Activated B cell treated with CpG ODN at 0.5 μM for 24 hours (primary cell): ENCODE measurements around the gene ZNF784. TPM values are rescaled to one million over a fixed set of nuclear protein-coding genes. Genes with fewer than 3 reads are reported as not detected.

ENCODE experiments used
- ATAC-seq: fragments of 200-7000 bp; cut with Tn5 transposase; one replicate; pipeline ENCODE4 v1.10.0; 2021; ENCODE audit warnings: low read depth, mild to moderate bottlenecking, moderate library complexity
- CTCF ChIA-PET: fragments of 350-600 bp; sonication (Branson Sonifier 250); formaldehyde crosslinking; loops from one replicate; lab custom pipeline; 2021; ENCODE audit warnings: antibody characterized with exemption; lab: Charles Lee
- POLR2A ChIA-PET: fragments of 350-600 bp; sonication (Branson Sonifier 250); formaldehyde crosslinking; loops from one replicate; lab custom pipeline; 2021; ENCODE audit warnings: antibody characterized with exemption; lab: Charles Lee
- DNase-seq: peaks from one replicate; pipeline ENCODE4 v3.0.0; 2022
- H3K27ac Mint-ChIP-seq: one replicate; pipeline ENCODE4 v1.8.0; 2020; ENCODE audit warnings: mixed read lengths
- H3K27me3 Mint-ChIP-seq: one replicate; pipeline ENCODE4 v1.8.0; 2021; ENCODE audit warnings: mixed read lengths
- H3K36me3 Mint-ChIP-seq: one replicate; pipeline ENCODE4 v1.8.0; 2021; ENCODE audit warnings: low read depth, mixed read lengths
- H3K4me1 Mint-ChIP-seq: one replicate; pipeline ENCODE4 v1.8.0; 2021; ENCODE audit warnings: mixed read lengths
- H3K4me3 Mint-ChIP-seq: one replicate; pipeline ENCODE4 v1.8.0; 2020; ENCODE audit warnings: mild to moderate bottlenecking, mixed read lengths
- H3K9me3 Mint-ChIP-seq: one replicate; pipeline ENCODE4 v1.8.0; 2020; ENCODE audit warnings: mixed read lengths
- CTCF ChIP-seq: fragments of 200-600 bp; IDR thresholded peaks from one replicate; pipeline ENCODE4 v1.8.0; 2022; ENCODE audit warnings: antibody characterized with exemption, mild to moderate bottlenecking
- intact Hi-C: fragments of 100-400 bp; cut with micrococcal nuclease; formaldehyde crosslinking; loops from one replicate; pipeline ENCODE4 v1.15.1; 2024
- total RNA-seq: library from RNA; stranded (reverse); gene quantifications from 2 replicates; pipeline ENCODE4 v1.2.3, GENCODE V29; 2022

The ZNF784 gene
- total RNA-seq, 1 donor from 2014 or later, result 8.9 TPM

GRCh38 chr19:55638864-55639359 is 14.5 kb upstream of the ZNF784 start:
- no peak for ATAC-seq
- H3K36me3 Mint-ChIP-seq, result peaks cover 33% of the 10 kb centered on the region
- intact Hi-C loops, result no loop called here

DNA sequence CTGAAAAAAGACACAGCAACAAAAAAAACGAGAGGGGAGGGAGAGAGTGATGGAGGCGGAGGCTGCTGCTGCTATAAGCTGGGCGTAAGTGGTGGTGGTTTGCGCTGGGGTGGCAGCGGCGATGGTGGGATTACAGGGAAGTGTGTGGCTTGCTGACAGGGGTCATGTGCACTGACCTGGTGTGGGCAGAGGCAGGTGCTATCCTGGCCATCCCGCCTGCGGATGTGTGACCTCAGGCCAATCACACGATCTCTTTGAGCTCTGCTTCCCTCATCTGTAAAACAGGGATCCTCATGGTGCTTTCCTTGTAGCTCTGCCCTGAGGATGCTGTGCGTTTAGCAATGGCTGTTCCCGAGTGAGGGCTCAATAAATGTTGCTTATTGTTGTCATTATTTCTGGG is 13.2 kb upstream of the ZNF784 start:
- ChIA-PET POLR2A (interaction anchor here (0.5 to 5.2 kb wide), 8 partner anchors 11 to 1174 kb away, joined by 3 to 55 read pairs (median 4); partner anchors contain the start of genes CCDC106, LENG9, U2AF2 and ZNF628), CTCF (interaction anchor here (0.6 to 1.3 kb wide), 3 partner anchors 10 to 616 kb away, joined by 3 to 4 read pairs (median 3); no protein-coding TSS in a partner anchor)
- Mint-ChIP-seq H3K27me3 (no peaks in the 10 kb centered on the region), H3K27ac (peak overlapping the region; percentile 32), H3K4me1 (peaks cover 65% of the 10 kb centered on the region), H3K9me3 (peaks cover 3% of the 10 kb centered on the region), H3K4me3 (peak overlapping the region; percentile 60), H3K36me3 (peaks cover 29% of the 10 kb centered on the region)
- no peak for ATAC-seq
- intact Hi-C loops, result no loop called here
- TF ChIP-seq CTCF, result no peak
- DNase-seq, result no peak

More at GRCh38 chr19:55638864-55639359, 14.5 kb upstream of the ZNF784 start:
- no peak for DNase-seq
- H3K4me3 Mint-ChIP-seq, result peak overlapping the region; percentile 64
- ChIA-PET CTCF (no interaction called here), POLR2A (interaction anchor here (0.7 to 5.2 kb wide), 5 partner anchors 10 to 482 kb away, joined by 3 to 55 read pairs (median 7); partner anchors contain the start of genes CCDC106, KMT5C and U2AF2)
- peaks cover 3% of the 10 kb centered on the region for H3K9me3 Mint-ChIP-seq
- H3K27me3 Mint-ChIP-seq, result no peaks in the 10 kb centered on the region
- TF ChIP-seq CTCF, result no peak
- H3K4me1 Mint-ChIP-seq, result peaks cover 74% of the 10 kb centered on the region
- H3K27ac Mint-ChIP-seq, result peak overlapping the region; percentile 84

DNA sequence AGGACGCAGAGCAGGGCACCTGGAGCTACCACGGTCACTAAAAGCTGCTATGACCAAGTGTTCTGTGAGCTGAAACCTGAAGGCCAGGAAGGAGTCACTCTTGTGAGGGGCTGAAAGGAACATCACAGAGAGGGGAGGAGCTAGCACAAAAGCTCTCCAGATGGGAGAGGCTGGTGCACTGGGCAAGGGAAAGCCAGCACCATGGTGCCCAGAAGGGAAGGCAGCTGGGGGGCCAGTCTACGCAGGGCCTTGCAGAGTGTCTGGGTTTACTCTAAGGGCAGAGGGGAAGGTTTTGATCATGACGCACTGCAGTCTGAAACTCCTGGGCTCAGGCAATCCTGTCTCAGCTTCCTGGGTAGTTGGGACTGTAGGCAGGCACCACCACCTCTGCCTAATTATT is 12.4 kb upstream of the ZNF784 start:
- ChIA-PET CTCF (interaction anchor here (0.9 to 1.3 kb wide), 3 partner anchors 11 to 117 kb away, joined by 3 to 4 read pairs (median 3); no protein-coding TSS in a partner anchor), POLR2A (interaction anchor here (0.6 to 5.2 kb wide), 6 partner anchors 12 to 160 kb away, joined by 3 to 55 read pairs (median 12); partner anchors contain the start of genes CCDC106, FIZ1, U2AF2 and ZNF524)
- ATAC-seq (no peak), DNase-seq (no peak)
- peak overlapping the region; percentile 100 for H3K27ac Mint-ChIP-seq
- peaks cover 3% of the 10 kb centered on the region for H3K9me3 Mint-ChIP-seq
- H3K27me3 Mint-ChIP-seq, result no peaks in the 10 kb centered on the region
- peak overlapping the region; percentile 100 for H3K4me3 Mint-ChIP-seq
- peaks cover 29% of the 10 kb centered on the region for H3K36me3 Mint-ChIP-seq
- TF ChIP-seq CTCF, result no peak
- intact Hi-C loops, result no loop called here
- H3K4me1 Mint-ChIP-seq, result peaks cover 67% of the 10 kb centered on the region

- Mint-ChIP-seq H3K9me3 (peaks cover 3% of the 10 kb centered on the region), H3K27ac (peak overlapping the region; percentile 100), H3K27me3 (no peaks in the 10 kb centered on the region), H3K4me1 (peaks cover 65% of the 10 kb centered on the region), H3K36me3 (peaks cover 26% of the 10 kb centered on the region), H3K4me3 (peak overlapping the region; percentile 100)
- DNase-seq (no peak), ATAC-seq (no peak)
- ChIA-PET POLR2A (interaction anchor here (0.9 to 5.2 kb wide), 7 partner anchors 12 to 160 kb away, joined by 3 to 55 read pairs (median 7); partner anchors contain the start of genes CCDC106, FIZ1, U2AF2 and ZNF524), CTCF (interaction anchor here (0.7 to 1.9 kb wide), 2 partner anchors 17 to 124 kb away, joined by 3 to 4 read pairs; no protein-coding TSS in a partner anchor)
- TF ChIP-seq CTCF, result no peak
- intact Hi-C loops, result loop anchor here (1.0 to 2.0 kb wide), 3 partner anchors 7 to 39 kb away; partner anchors contain the start of genes EPN1, FIZ1 and ZNF581
Observed at GRCh38 chr19:55635856-55636440, 11.6 kb upstream of the ZNF784 start.
